Activated naive CD4-positive, alpha-beta T cell treated with anti-CD3 and anti-CD28 coated beads for 36 hours (primary cell): ENCODE results near the gene RNF223. TPM values are rescaled to one million over a fixed set of nuclear protein-coding genes. Genes with fewer than 3 reads are reported as not detected.

Experiments
- CTCF ChIA-PET: fragments of 350-600 bp; sonication (Branson Sonifier 250); formaldehyde crosslinking; loops from one replicate; lab custom pipeline; 2021; ENCODE audit warnings: antibody characterized with exemption; lab: Charles Lee
- DNase-seq: peaks from one replicate; pipeline ENCODE4 v3.0.0-alpha.2; 2020
- H3K27ac Mint-ChIP-seq: one replicate; pipeline ENCODE4 v1.8.0; 2021; ENCODE audit warnings: mild to moderate bottlenecking, mixed read lengths
- H3K27me3 Mint-ChIP-seq: one replicate; pipeline ENCODE4 v1.8.0; 2021; ENCODE audit warnings: low read depth, mixed read lengths
- H3K36me3 Mint-ChIP-seq: one replicate; pipeline ENCODE4 v1.8.0; 2021; ENCODE audit warnings: low read depth, mixed read lengths
- H3K4me1 Mint-ChIP-seq: one replicate; pipeline ENCODE4 v1.8.0; 2021; ENCODE audit warnings: low read depth, mixed read lengths
- H3K4me3 Mint-ChIP-seq: one replicate; pipeline ENCODE4 v1.8.0; 2021; ENCODE audit warnings: mild to moderate bottlenecking, moderate library complexity, mixed read lengths
- H3K9me3 Mint-ChIP-seq: one replicate; pipeline ENCODE4 v1.8.0; 2021; ENCODE audit warnings: mixed read lengths
- intact Hi-C: fragments of 100-400 bp; cut with micrococcal nuclease; formaldehyde crosslinking; loops from one replicate; pipeline ENCODE4 v1.15.1; 2023
- total RNA-seq, 2 experiments: library from RNA; stranded (reverse); gene quantifications; one replicate each; pipeline ENCODE4 v1.2.3, GENCODE V29; 2021

The RNF223 gene
- total RNA-seq, 2 experiments from 2014 or later, result not detected

DNA sequence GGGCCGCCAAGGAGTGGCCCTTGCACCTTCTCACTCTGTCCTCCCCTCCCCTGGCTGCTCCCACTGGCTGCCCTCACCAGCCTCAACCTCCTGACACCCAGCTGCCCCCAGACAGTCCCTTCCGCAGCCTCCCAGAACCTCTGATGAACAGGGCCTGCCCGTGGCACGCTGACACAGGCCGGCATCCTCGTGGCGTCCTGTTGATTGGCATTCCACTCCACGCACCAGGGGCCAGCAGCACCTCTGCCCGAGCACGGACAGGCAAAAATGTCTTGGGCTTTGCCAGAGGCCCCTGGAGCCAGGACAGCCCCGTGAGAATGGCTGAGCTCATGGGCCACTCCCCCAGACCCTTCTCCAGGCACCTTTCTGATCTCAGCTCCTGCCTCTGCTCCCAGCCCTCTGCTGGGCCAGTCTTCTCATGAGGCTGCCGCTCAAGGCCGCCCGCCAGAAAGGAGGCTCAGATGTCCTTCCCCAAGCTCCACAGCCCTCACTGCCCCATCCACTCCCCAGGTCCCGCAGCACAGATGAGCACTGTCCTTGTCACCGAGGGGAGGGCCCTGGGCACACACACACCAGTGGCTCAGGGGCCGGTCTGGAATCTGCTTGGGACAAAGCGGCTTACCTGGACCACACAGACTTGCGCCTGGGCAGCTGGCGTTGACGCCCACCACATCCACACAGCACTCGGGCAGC is 15.8 kb upstream of the RNF223 start:
- Mint-ChIP-seq H3K36me3 (peaks cover 3% of the 10 kb centered on the region), H3K4me1 (peaks cover 6% of the 10 kb centered on the region), H3K27me3 (no peaks in the 10 kb centered on the region), H3K9me3 (no peaks in the 10 kb centered on the region), H3K4me3 (no peak overlapping the region), H3K27ac (no peak overlapping the region)
- intact Hi-C loops, result no loop called here
- DNase-seq, result no peak
- CTCF ChIA-PET, result no interaction called here

DNA sequence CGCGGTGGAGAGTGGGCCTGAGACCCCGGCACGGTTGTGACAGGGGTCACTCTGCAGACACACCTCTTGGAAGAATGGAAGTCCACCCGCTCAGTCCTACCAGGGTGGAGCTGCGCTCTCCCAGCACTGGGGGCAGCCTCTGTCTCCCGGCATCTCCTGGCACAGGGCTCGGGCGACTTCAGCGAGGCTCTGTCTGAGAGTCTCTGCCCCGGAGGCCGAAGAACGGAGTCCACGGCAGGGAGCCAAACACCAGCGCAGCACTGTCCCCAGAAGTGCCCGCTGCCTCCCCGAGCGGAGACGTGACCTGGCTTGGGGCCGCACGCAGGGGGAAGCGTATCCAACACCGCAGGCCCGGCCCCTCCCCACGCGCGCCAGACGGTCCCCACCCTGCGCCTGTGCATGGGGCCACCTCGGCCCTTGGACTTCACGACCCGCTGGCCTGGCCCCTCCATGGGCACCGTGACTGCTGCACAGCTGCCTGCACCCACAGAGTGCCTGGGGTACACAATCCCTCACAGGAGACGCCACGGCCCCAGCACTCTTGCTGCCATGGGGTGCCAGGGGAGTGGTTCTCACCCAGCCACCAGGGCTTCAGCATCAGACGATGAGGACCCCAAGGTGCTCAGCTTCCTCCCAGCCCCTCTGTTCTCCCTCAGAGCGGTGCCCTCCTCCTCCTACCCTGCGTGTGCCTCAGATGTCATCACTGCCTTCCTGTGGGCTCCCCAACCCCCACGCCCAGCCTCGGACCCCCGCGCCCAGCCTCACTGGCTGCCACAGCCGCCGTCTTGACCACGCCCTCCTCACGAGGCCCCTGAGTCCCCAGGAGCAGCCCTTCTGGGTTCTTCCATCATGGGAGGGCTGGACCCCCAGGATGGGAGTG is 14.9 kb upstream of the RNF223 start:
- Mint-ChIP-seq H3K9me3 (no peaks in the 10 kb centered on the region), H3K4me1 (peaks cover 6% of the 10 kb centered on the region), H3K27me3 (no peaks in the 10 kb centered on the region), H3K27ac (no peak overlapping the region), H3K4me3 (no peak overlapping the region), H3K36me3 (peaks cover 3% of the 10 kb centered on the region)
- CTCF ChIA-PET, result no interaction called here
- DNase-seq, result peak; percentile 4
- intact Hi-C loops, result no loop called here

- Mint-ChIP-seq H3K4me3 (no peak overlapping the region), H3K4me1 (peaks cover 5% of the 10 kb centered on the region), H3K9me3 (no peaks in the 10 kb centered on the region), H3K27me3 (no peaks in the 10 kb centered on the region), H3K27ac (peak overlapping the region; percentile 30), H3K36me3 (peaks cover 3% of the 10 kb centered on the region)
- CTCF ChIA-PET, result no interaction called here
- no peak for DNase-seq
- intact Hi-C loops, result no loop called here
These were observed 14.1 kb upstream of the RNF223 start for GRCh38 chr1:1088029-1088800.

DNA sequence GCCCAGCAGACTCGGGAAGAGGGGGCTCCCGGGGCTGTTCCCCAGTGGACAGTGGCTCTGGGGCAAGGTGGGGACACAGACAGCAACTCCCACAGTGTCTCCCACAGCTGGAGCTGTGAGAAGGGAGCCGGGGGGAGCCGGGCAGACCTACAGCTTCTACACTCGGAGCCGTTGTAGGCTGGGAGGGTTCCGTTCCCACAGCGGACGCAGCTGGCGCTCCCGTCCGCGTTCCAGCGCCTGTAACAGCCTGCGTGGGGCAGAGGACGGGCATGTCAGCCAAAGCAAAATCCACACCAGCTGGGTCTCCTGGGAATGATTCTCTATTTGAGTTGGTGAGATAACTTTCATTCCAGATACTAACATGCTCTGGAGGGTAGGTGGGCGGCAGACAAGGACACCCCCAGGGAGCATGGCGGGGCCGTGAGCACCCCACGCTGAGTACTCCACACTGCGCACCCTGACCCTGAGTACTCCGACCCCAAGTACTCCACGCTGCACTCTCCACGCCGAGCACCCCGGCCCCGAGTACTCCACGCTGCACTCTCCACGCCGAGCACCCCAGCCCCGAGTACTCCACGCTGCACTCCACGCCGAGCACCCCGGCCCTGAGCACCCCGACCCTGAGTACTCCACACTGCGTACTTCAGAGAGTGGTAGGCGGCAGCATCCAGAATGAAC is 13.4 kb upstream of the RNF223 start:
- intact Hi-C loops, result no loop called here
- no peaks in the 10 kb centered on the region for H3K27me3 Mint-ChIP-seq
- CTCF ChIA-PET, result no interaction called here
- no peaks in the 10 kb centered on the region for H3K9me3 Mint-ChIP-seq
- peaks cover 3% of the 10 kb centered on the region for H3K36me3 Mint-ChIP-seq
- no peak for DNase-seq
- H3K4me1 Mint-ChIP-seq, result no peaks in the 10 kb centered on the region
- no peak overlapping the region for H3K4me3 Mint-ChIP-seq
- no peak overlapping the region for H3K27ac Mint-ChIP-seq

DNA sequence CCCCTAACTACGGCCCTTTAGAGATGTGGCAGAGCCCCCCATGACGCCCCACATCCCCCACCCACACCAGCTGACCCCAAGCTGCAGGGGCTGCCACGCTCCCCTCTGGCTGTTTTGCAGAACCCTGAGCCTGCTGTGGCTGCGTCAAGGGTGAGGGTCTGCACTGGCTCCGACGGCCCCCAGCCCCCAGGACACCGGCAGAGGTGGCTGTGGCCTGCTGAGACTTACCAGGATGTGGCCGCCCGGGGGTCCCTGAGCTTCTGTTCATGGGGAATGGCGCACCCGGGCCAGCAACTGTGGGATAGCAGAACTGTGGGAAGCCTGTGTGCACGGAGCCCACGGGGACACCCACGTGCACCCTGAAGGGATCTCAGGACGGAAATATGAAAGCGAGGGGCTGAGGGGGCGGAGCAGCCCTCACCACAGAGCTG is 12.8 kb upstream of the RNF223 start:
- Mint-ChIP-seq H3K4me3 (no peak overlapping the region), H3K4me1 (no peaks in the 10 kb centered on the region), H3K36me3 (peaks cover 3% of the 10 kb centered on the region), H3K9me3 (no peaks in the 10 kb centered on the region), H3K27ac (no peak overlapping the region), H3K27me3 (no peaks in the 10 kb centered on the region)
- DNase-seq, result no peak
- intact Hi-C loops, result no loop called here
- CTCF ChIA-PET, result no interaction called here

- peaks cover 3% of the 10 kb centered on the region for H3K36me3 Mint-ChIP-seq
- no peaks in the 10 kb centered on the region for H3K27me3 Mint-ChIP-seq
- intact Hi-C loops, result no loop called here
- H3K4me3 Mint-ChIP-seq, result no peak overlapping the region
- H3K4me1 Mint-ChIP-seq, result no peaks in the 10 kb centered on the region
- H3K9me3 Mint-ChIP-seq, result no peaks in the 10 kb centered on the region
- DNase-seq, result peak; percentile 3
- H3K27ac Mint-ChIP-seq, result no peak overlapping the region
- CTCF ChIA-PET, result no interaction called here
These were observed 12.1 kb upstream of the RNF223 start for GRCh38 chr1:1085911-1086841.

DNA sequence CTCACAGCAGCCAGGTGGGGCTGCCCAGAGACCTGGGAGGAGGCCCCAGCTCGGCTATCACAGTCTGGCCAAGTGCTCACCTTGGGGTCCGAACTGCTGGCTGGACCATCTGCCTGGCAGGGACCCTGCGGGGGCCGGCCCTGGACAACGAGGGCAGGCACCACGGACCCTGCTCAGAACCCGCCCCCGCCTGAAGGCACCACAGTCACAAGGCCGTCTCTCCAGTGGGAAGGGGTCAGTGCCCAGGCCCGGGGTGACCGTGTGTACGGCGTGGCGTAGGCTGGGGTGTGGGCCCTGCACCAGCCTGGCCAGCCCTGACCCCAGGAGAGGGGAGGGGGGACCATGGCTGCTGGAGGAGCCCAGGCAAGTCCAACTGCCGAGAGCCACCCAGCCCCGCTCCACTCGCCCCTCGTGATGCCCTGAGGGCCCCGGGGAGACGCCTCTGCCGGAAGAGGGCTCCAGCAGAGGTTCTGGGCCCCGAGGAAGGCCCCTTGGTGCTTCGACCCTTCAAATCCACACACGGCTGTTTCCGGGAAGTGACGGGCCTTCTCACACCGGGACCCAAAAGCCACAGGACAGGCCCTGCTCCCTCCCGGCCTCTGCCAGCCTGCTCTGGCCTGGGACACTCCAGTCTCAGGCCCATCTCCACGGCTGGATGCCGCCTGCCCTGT is 11.2 kb upstream of the RNF223 start:
- CTCF ChIA-PET, result no interaction called here
- intact Hi-C loops, result no loop called here
- no peak overlapping the region for H3K27ac Mint-ChIP-seq
- H3K36me3 Mint-ChIP-seq, result peaks cover 3% of the 10 kb centered on the region
- no peak overlapping the region for H3K4me3 Mint-ChIP-seq
- H3K4me1 Mint-ChIP-seq, result peaks cover under 1% of the 10 kb centered on the region
- no peaks in the 10 kb centered on the region for H3K27me3 Mint-ChIP-seq
- H3K9me3 Mint-ChIP-seq, result no peaks in the 10 kb centered on the region
- peak; percentile 3 for DNase-seq

DNA sequence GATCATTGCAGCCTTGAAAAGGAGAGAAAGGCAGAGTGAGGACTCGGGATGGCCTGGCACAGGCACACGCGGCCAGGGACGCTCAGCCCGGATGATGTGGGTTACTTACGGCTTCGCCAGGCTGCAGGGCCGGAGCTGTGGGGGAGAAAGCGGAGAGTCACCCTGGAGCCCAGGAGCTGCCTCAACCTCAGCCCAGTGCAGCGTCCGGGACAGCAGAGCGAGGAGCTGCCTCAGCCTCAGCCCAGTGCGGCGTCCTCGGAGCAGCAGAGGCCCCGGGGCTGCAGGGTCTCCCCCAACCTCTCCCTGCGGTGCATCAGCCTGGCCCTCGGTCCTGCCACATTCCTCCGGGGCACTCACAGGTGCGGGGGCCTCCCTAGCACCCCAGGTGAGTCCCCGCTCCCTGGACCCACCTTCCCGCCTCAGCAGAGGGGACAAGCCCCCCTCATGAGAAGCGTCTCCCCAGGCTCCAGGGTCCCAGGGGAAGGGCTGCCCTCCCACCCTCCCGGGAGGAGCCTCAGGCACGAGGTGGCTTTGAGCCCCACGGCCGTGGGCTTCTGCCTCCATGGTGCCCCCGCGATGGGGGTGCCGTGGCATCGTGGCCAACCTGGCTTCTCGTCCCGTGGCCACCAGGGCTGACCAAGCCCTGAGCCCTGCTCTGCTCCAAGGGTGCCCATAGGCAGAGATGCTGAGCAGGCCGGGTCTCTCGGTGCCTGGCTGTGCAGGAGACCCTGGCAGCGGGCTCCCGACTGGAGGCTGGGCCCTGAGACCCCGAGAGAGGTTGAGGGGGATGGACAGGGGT is 10.5 kb upstream of the RNF223 start:
- DNase-seq, result no peak
- CTCF ChIA-PET, result no interaction called here
- H3K36me3 Mint-ChIP-seq, result peaks cover 3% of the 10 kb centered on the region
- H3K27ac Mint-ChIP-seq, result no peak overlapping the region
- intact Hi-C loops, result no loop called here
- no peak overlapping the region for H3K4me3 Mint-ChIP-seq
- H3K9me3 Mint-ChIP-seq, result no peaks in the 10 kb centered on the region
- peaks cover 5% of the 10 kb centered on the region for H3K4me1 Mint-ChIP-seq
- no peaks in the 10 kb centered on the region for H3K27me3 Mint-ChIP-seq

DNA sequence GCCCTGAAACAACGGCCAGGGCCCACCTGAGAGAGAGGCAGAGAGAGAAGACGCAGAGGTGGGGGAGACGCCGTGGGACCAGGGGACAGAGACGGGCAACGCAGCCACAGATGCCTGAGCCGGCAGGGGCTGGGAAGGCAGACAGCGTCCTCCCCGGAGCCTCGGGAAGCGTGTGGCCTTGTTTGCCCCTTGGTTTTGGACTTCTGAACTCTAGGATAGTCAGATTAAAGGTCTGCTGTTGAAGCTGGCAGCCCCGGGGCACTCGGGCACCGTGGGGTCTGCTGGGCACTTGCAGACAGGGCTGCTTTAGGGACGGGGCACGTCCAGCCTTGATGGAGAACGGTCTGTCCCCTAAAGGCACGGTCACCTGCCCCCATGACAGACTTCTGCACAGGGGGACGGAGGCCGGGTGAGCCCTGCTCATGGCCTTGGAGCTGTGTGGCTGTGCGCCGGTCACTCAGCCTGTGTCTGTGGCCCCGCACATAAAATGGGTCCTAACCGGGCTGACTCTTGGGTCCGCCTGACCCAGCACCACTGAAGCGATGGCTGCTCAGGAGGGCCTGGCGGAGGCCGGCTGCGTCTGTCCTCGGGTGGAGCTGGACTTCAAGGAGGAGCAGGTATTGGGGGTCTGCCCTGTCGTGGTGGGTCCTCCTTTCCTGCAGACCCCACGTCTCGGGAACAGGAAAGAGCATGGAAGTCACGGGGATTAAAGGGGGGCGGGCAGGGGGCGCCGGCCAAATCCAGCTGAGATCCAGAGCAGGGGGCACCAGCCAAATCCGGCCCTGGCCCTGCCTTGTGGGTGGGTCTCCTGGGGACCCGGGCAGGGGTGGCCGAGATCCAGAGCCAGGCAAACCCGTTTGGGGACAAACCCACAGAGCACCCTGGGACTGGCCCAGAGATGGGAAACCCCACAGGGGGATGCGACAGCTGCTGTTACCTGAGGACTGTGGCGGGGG is 9.6 kb upstream of the RNF223 start:
- CTCF ChIA-PET, result no interaction called here
- Mint-ChIP-seq H3K27ac (no peak overlapping the region), H3K4me1 (peaks cover 8% of the 10 kb centered on the region), H3K27me3 (no peaks in the 10 kb centered on the region), H3K36me3 (peaks cover 3% of the 10 kb centered on the region), H3K9me3 (no peaks in the 10 kb centered on the region), H3K4me3 (no peak overlapping the region)
- no peak for DNase-seq
- intact Hi-C loops, result no loop called here
